ENCODE measurements around the gene VSIG10L2.
"Not testable (repeated sequence)": the region's sequence is repeated elsewhere in the genome, so short reads cannot be mapped to it uniquely, and the experiment has no call there.

The VSIG10L2 gene

DNA sequence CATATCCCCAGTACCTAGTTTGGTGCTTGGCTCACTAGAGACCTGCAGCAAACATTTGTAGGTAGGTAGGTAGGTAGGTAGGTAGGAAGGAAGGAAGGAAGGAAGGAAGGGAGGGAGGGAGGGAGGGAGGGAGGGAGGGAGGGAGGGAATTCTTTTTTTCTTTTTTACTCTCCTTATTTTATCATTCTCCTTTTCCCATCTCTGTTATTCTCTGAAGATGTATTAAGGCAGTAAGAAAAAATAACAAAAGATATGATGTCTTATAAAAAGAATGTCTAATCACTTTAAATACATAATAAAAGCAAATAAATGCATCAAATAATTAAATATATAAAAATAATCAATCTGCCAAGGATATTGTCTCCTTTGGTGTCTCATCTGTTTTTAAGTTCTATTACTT lies 28.4 kb downstream of the VSIG10L2 start:
- DNase-seq = no peak

DNA sequence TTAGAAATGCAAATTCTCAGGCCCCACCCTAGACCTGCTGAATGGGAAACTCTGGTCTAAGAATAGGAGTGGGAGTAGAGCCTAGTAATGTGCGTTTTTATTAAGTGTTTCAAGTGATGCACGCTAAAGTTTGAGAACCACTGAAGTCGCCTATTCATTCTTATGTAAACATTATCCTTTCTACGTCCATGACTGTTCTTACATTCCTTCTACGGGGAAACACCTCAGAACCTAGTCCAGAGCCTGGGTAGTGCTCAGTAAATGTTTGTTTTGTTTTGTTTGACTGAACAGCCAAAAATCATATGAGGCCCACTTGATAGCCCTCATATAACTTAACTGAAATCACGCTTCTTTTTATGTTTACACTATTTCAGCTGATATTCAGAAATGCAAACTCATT lies 29.8 kb downstream of the VSIG10L2 start:
- no peak for DNase-seq

DNA sequence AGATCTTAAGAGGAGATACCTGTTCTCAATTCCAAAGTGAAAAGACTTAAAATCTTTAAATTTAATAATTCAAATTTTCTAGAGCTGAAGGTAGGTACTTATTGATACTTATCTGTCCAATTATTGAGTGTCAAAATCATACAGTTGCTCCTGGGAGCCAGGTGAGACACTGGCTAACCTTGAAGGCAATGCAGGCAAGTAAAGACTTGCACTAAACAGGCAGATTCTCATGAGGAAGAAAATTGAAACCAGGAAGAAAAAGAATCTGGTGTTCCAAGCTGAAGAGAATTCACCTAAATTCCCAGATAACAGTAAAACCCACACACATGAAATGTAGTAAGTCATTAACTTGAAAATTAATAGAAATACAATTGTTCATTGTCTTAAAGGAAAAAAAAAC lies 30.3 kb downstream of the VSIG10L2 start:
- no peak for DNase-seq

DNA sequence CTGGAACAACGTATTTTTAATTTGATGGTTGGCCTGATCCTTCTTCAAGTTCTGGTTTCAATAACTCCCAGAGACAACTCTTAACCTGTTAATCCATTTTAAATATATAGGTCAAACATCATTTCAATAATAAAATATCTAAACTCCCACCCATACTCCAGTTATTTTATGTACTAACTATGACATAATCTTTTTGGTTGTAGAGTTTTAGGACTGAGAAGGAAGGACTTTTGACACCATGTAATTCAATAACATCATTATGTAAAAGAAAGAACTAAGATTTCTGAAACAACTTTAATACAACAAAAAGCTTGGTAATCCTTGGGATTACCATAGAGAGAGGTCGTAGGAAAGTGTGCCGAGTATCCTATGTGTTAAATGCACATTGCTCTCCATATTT lies 31.5 kb downstream of the VSIG10L2 start:
- DNase-seq = no peak

DNA sequence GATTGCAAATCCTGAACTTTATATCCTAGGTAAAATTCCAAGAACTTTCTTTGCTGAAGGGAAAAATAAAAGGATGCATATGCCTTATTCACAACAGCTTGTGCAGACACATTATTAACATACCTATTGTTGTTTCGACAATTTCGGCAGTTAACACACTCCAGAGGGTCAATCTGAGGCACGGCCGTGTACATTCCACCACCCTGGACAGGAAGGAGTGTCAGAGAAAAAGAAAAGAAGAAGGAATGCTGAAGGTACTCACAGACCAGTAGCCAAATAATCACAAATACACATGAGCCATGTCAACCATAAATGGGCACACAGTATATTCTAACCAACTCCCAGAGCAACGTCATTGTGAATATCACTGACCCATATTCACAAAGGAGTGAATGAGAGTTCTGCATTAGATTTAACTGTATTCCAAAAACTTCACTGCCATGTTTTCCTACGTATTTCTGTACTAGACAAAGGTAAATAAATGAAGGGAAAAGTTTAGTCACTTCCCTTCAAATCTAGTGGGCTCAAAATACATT lies 32.4 kb downstream of the VSIG10L2 start:
- no peak for DNase-seq

DNA sequence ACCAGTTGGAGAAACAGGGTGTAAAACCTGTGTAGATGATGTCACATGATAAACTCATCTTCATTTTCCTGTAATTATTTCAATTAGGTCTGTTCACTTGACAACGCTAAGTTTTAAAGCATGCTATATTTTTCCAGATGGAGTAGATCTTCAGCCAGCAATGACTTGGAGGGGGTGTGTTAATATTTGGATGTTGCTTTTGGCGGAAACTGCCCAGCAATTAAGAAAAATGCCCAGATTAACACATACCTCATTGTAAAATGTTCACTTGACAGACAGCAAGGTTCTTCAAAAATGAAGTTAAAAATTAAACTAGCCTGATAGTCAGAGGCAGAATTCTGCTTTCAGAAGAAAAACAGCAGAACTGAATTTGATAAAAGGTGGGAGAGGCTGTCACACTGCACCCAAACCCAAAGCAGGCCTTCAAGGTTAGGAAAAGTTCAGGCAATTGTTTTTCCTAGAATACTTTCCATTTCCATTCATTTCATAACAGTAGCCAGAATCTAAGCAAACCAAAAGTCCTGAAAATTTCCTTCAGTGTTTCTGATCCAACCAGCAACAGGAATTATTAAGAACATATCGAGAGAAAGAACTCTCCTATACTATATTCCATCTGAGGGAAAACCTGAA lies 33.0 kb downstream of the VSIG10L2 start:
- DNase-seq = no peak

DNA sequence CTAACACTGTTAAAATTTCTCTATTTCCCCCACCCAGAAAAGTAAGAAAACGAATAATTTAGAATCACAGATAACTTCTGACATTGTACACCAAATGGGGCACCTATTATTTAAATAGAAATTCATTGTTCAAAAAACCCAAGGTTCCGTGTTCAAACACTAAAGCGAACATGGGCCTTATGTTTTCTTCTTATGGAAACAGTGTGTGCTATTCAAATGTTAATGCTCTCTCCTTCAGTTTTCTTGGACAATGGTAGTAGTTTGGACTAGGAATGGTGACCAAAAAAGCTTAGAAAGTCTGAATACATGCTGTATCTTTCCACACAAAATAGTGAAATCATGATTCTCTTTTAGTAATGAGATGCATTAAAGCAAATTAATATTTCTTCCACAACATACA lies 33.7 kb downstream of the VSIG10L2 start:
- DNase-seq = no peak

DNA sequence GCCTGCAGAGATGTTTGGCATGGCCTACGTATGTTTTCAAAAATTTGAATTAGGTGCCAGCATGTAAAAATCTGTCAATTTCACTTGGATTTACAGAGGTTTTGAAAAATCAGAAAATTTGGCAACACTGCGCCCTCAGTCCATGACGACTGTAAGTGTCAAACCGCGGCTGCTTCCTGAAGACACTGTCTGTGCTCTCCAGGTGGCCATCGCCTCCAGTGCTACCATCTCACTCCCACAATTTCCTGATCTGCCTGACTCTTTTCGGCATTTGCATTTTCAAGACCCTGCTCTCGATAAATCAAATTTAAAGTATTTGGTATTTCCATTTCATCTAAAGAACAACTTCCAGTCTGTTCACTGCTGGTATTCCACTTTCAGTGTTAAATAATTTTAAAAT lies 34.6 kb downstream of the VSIG10L2 start:
- DNase-seq = no peak

DNA sequence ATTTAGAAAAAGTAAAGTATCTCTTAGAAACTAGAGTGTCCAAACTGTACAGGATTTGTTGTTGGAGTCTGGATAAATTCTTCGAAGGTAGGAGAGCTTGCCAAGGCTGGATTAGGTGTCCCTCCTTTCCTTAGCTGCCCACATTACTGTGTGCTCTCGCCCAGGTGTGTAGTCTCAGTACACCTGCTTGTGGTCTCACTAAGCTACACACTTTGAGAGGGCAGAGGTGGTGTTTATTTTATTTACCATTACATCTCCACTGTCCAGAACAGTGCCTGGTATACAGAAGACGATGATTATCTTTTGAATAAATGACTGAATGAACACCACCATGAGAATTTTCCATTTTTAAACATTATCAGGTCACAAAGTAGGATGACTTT lies 36.5 kb downstream of the VSIG10L2 start:
- no peak for DNase-seq

DNA sequence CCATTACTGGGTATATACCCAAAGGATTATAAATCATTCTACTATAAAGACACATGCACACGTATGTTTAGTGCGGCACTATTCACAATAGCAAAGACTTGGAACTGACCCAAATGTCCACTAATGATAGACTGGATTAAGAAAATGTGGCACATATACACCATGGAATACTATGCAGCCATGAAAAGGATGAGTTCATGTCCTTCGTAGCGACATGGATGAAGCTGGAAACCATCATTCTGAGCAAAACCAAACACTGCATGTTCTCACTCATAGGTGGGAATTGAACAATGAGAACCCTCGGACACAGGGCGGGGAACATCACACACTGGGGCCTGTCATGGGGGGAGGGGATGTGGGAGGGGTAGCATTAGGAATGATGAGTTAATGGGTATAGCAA lies 40.1 kb downstream of the VSIG10L2 start:
- DNase-seq = not testable (repeated sequence)

DNA sequence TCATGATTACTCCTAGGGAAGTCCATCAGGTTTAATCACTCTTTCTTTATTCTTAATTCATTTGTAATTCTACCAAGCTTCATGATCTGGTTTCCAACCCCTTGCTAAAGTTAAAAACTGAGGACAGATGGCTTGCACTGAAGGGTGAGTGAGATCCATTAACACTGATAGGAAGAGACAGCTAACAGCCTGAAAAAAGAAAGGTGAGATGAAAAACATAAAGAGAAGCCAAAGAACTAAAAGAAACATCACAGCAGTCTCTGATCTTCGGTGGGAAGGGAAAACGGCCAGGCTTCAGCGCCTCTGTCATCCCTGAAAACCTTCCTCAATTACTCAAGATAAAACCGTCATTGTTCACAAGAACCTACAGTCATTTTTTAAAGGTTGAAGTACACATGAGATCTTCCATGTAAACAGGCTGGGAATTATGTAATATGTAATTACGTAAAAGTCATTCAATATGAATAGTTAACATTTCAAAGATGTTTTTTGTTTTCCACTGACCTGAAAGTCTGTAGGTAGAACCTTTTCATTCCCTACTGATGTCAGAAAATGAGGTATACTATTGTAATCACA lies 41.3 kb downstream of the VSIG10L2 start:
- DNase-seq = no peak

DNA sequence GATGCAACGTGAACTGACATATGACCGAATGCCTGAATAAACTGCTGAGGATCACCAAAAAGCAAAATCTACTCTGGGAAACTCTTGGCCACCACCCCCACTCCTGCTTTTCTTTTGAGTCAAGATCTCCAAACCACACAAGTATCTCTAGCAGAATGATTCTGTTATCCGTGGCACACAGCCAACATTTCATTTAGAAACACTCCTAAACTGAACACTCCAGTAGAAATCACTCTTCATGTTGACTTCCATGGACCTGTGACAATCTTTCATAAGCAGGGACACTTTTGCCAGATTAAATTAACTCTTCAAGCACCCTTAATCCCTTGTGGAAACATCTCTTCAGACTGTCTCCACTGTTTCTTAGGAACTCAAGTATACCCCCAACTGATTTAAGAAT lies 44.4 kb downstream of the VSIG10L2 start:
- no peak for DNase-seq

DNA sequence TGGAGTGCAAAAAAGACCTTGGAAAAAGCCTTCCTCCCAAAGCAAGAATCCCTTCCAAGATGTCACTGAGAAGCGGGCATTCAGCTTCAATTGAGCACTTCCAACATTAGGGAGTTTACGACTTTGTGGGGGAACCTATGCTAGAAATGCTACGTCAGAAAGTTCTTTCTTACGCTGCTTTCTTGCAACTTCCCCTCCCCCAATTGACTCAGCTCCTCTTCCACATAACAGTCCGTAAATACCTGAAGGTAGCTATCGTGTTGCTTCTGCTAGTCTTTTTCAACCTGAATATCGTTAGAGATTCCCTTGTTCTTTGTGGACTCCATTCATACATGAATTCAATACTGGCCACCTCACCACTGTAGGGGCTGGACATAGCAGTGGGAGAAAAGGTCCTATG lies 47.0 kb downstream of the VSIG10L2 start:
- no peak for DNase-seq

DNA sequence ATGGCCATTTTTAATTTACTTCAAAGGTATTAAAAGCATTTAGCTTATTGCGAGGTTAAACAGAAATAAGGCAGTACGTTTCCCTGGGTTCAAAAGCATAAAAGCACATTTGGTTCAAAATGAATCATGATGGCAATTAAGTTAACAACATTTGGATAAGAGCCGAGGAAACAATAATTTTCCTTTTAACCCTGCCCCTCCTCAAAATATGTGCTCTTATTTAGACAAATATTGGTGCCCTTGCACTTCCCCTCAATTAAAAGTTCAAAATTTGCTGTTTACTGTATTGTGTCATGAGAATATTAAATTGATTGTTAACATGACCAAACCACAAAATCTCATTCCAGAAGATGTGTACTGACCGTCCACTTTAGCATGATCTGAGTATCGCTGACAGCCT lies 48.7 kb downstream of the VSIG10L2 start:
- DNase-seq = no peak

DNA sequence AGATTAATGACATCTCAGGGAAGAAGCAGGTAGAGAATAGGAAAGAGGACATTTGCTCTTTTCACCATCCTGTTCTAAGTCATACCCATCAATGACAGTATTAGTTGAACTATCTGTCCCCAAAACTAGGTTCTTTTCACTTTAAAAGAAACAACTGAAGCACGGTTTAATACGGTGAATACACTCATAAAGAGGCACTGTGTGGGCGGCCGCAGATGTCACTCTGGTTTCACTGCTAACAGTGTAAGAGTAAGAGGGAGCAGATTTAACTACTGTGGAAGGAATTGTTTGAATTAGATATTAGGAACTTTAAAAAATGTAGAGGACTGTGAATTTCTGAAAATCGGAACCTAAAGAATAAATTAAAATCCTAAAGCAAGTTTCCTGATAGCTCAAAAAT lies 49.5 kb downstream of the VSIG10L2 start:
- DNase-seq = no peak

DNA sequence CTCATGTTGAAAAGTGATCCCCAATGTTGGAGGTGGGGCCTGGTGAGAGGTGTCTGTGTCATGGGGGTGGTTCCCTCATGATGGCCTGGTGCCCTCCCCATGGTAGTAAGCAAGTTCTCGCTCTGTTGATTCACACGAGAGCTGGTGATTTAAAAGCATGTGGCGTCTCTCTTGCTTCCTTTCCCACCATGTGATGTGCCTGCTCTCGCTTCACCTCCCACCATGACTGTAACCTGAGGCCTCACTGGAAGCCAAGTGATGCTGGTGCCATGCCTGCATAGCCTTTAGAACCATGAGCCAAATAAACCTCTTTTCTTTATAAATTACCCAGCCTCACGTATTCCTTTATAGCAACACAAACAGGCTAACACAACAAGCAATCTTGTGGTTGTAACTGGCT lies 52.4 kb downstream of the VSIG10L2 start:
- no peak for DNase-seq

DNA sequence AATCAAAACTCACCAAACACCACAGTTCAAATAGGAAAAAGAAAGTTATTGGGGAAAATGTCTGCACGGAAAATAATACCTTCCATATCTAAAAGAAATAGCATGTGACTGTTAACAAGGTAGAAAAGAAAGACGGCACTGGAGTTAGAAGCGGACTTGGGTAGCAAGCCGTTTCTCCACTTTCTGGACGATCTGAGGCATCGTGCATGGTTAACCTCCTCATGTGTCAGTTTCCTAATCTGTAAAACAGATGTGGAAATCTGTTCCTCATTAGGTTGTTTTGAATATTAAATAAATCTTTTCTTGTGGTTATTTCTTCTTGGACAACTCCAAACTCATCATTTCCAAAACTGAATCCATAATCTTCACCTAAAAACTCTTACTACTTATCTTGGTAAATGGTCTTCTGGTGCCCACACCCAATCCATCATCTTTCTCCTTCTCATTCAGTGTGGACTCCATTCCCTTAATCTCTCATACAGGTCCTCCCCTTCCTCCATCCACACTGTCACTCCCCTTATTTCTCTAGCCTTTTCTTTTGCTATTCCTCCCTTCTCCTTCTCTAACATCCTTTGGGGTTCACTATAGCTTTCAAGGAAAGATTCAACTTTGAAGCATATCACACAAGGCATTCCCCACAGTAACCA lies 53.5 kb downstream of the VSIG10L2 start:
- DNase-seq = no peak

DNA sequence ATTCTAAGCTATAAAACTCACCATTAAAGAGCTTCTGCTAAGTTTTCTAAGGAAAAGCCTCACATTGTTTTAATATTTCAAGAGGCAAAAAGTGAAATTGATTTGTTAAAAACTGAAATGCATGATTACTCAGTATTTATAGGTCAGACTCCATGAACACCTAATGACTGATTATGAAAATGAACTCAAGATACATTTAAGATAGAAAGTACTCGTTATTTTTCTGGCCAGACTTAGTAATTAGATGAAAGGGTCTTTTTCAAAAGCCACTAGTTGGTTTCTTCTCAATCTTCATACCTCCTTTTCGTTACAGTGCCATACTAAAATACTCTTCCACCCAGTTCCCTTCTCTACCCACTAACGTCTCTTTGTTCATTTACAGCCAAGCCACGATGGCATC lies 56.3 kb downstream of the VSIG10L2 start:
- no peak for DNase-seq
